ENCODE data around the gene CUEDC2. TPM values are rescaled to one million over a fixed set of nuclear protein-coding genes. Genes with fewer than 3 reads are reported as not detected.
"Not testable (repeated sequence)": the region's sequence is repeated elsewhere in the genome, so short reads cannot be mapped to it uniquely, and the experiment has no call there.

CUEDC2 gene
- total RNA-seq, 1 donor = 16.0 TPM

DNA sequence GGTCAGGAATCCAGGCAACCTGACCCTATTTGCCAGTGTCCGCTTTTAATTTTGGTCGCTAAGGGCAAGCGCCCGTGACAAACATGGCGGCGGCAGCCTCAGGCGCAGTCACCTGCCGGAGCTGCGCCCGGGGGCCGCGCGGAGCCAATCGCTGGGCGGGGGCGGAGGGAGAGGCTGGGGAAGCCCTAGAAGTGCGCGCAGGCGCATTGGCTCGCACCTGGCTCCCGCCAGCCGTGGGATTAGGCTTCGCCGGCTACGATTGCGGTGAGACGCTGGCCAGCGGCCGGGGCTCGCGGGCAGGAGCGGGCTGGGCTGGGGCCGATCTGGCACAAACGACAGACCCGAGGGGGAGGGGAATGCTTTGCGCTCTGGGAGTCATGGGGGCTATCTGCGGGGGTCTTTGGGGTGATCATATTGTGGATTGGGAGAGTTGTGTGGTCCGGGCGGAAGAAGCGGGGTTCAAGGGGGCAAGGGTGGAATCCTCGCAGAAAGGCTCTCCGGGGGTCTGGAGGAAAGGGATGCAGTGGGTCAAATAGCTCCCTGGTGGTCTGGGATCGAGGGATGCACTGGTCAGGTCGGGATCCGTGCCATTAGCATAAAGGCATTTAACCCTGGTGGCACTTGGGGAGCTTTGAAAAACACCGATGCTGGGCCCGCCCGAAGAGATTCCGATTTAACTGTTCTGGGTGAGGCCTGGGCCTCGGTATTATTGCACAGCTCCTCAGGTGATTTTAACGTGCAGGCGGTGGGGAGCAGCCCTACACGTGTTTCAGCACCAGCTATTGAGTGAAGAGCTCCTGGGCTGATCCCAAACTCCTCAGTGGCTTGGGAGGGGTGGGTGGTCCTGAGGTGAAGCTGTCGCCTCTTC is 29.0 kb upstream of the CUEDC2 start:
- no peaks in the 10 kb centered on the region for H3K9me3 ChIP-seq (ENCODE audit: low read depth, low read length)
- no peaks in the 10 kb centered on the region for H3K27me3 ChIP-seq (ENCODE audit: insufficient read depth, low read length)
- H3K4me3 ChIP-seq (ENCODE audit: low read length) = peak overlapping the region; percentile 47
- peaks cover 36% of the 10 kb centered on the region for H3K4me1 ChIP-seq (ENCODE audit: insufficient read depth, low read length)

DNA sequence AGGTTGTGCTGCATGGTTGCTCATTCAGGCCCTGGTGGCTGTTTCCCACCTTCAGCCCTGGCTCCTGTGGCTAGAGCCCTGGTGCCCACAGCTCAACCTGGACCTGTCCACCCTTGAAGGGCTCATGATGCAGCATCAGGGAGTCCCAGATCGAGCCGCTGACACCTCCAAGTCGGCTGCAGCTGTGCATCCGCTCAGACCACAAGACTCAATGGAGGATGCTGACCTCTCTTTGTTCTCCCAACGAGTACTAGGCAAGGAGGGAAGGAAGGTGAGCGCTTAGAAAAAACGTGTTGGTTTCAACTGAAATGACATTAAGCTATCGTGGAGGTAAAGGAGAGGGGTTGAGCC is 28.4 kb upstream of the CUEDC2 start:
- Histone ChIP-seq H3K4me1 (ENCODE audit: insufficient read depth, low read length) (peaks cover 42% of the 10 kb centered on the region), H3K4me3 (ENCODE audit: low read length) (peak overlapping the region; percentile 47), H3K27me3 (ENCODE audit: insufficient read depth, low read length) (no peaks in the 10 kb centered on the region), H3K9me3 (ENCODE audit: low read depth, low read length) (no peaks in the 10 kb centered on the region)

DNA sequence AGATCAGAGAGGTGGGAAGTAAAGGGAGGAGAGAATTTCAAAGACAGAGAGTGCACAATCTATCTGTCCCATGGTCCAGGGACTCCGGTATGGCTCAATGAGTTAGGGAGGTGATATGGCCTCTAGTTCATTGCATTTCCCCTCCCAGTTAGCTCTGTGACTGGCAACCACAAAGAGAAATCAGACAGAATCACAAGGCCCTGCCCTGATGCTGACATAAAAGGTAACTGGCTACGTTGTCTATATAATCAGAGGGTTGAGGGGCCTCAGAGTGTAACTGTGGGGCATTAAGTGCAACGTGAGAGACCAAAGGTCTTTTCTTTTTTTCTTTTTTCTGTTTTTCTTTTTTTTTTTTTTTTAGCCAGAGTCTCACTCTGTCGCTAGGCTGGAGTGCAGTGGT is 26.3 kb upstream of the CUEDC2 start:
- peaks cover 64% of the 10 kb centered on the region for H3K4me1 ChIP-seq (ENCODE audit: insufficient read depth, low read length)

DNA sequence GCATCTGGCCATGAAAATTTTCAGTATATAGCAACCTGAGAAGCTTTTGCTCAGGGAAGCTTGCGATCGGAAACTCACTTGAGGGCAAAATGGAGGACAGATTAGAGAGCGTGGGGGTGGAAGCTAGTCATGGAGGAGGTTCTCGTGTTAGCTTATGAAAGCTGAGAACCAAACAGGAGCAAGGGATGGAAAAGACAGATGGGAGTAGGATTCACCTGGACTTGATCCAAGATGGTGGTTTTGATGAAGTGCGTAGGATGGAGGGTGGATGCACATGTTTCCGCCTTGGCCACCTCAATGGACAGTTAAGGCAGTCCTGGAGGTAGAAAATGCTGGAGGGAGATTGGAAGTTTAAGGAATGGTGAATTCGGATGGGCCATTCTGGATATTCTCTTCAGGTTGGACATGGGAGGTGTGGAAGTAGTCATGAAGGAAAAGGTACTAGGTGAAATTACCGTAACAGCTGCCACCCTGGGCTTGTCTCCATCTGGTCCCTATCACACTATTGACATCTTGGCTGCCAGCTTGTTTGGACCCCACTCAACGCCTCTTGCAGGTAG is 25.3 kb upstream of the CUEDC2 start:
- Histone ChIP-seq H3K4me1 (ENCODE audit: insufficient read depth, low read length) (peaks cover 64% of the 10 kb centered on the region), H3K27me3 (ENCODE audit: insufficient read depth, low read length) (no peaks in the 10 kb centered on the region), H3K9me3 (ENCODE audit: low read depth, low read length) (no peaks in the 10 kb centered on the region), H3K4me3 (ENCODE audit: low read length) (no peak overlapping the region)

More for the DNA sequence above, 26.3 kb upstream of the CUEDC2 start:
- H3K4me3 ChIP-seq (ENCODE audit: low read length) = no peak overlapping the region
- no peaks in the 10 kb centered on the region for H3K9me3 ChIP-seq (ENCODE audit: low read depth, low read length)
- H3K27me3 ChIP-seq (ENCODE audit: insufficient read depth, low read length) = no peaks in the 10 kb centered on the region

DNA sequence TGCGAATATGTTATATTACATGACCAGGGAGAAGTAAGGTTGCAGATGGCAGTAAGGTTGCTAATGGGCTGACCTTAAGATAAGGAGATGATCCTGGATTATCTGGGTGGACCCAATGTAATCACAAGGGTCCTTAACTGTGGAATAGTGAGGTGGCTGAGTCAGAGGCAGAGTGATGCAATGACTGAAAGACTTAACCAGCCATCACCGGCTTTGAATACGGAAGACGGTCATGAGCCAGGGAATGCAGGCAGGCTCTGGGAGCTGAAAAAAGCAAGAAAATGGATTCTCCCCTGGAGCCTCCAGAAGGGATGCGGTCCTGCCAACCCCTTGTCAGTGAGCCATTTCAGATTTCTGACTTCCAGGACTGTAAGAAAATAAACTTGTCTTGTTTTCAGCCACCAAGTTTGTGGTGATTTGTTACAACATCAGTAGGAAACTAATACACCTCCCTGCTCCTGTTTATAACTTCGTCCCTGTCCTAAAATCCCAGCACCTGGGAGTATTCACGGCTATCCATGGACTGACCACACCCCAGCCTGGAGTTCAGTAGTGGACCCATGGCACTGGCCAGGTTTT is 23.6 kb upstream of the CUEDC2 start:
- Histone ChIP-seq H3K9me3 (ENCODE audit: low read depth, low read length) (no peaks in the 10 kb centered on the region), H3K4me3 (ENCODE audit: low read length) (no peak overlapping the region), H3K4me1 (ENCODE audit: insufficient read depth, low read length) (peaks cover 66% of the 10 kb centered on the region), H3K27me3 (ENCODE audit: insufficient read depth, low read length) (no peaks in the 10 kb centered on the region)

DNA sequence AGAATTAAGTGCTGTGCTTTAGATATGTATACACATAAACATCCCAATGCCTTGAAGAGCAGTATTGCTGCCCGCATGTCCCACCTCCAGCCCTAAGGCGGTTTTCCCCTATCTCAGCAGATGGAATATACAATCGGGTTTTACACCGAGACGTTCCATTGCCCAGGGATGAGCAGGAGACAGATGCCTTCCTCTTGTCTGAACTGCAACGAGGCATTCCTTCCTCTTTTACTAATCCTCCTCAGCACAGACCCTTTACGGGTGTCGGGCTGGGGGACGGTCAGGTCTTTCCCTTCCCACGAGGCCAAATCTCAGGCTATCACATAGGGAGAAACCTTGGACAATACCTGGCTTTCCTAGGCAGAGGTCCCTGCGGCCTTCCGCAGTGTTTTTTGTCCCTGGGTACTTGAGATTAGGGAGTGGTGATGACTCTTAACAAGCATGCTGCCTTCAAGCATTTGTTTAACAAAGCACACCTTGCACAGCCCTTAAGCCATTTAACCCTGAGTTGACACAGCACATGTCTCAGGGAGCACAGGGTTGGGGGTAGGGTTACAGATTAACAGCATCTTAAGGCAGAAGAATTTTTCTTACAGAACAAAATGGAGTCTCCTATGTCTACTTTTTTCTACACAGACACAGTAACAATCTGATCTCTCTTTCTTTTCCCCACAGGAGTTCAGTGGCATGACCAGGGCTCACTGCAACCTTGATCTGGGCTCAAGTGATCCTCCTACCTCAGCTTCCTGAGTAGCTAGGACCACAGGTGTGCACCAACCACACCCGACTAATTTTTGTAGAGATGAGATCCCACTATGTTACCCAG is 22.5 kb upstream of the CUEDC2 start:
- H3K9me3 ChIP-seq (ENCODE audit: low read depth, low read length); H3K27me3 ChIP-seq (ENCODE audit: insufficient read depth, low read length); H3K4me3 ChIP-seq (ENCODE audit: low read length): not testable (repeated sequence)
- H3K4me1 ChIP-seq (ENCODE audit: insufficient read depth, low read length) = peaks cover 66% of the 10 kb centered on the region

DNA sequence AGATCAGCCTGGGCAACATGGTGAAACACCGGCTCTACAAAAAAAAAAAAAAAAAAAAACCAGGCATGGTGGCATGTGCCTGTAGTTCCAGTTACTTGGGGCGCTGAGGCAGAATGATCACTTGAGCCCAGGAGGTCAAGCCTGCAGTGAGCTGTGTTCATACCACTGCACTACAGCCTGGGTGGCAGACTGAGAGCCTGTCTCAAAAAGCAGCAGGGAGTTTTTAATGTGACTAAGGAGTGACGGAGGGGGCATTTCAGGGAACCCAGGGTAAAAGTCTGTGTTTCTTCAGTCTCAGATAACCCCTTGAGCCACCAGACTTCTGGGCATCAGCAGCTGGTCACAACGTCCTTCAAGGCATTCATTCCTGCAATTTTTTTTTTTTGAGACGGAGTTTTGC is 21.1 kb upstream of the CUEDC2 start:
- H3K4me3 ChIP-seq (ENCODE audit: low read length) = no peak overlapping the region
- no peaks in the 10 kb centered on the region for H3K9me3 ChIP-seq (ENCODE audit: low read depth, low read length)
- H3K4me1 ChIP-seq (ENCODE audit: insufficient read depth, low read length) = peaks cover 75% of the 10 kb centered on the region
- no peaks in the 10 kb centered on the region for H3K27me3 ChIP-seq (ENCODE audit: insufficient read depth, low read length)

DNA sequence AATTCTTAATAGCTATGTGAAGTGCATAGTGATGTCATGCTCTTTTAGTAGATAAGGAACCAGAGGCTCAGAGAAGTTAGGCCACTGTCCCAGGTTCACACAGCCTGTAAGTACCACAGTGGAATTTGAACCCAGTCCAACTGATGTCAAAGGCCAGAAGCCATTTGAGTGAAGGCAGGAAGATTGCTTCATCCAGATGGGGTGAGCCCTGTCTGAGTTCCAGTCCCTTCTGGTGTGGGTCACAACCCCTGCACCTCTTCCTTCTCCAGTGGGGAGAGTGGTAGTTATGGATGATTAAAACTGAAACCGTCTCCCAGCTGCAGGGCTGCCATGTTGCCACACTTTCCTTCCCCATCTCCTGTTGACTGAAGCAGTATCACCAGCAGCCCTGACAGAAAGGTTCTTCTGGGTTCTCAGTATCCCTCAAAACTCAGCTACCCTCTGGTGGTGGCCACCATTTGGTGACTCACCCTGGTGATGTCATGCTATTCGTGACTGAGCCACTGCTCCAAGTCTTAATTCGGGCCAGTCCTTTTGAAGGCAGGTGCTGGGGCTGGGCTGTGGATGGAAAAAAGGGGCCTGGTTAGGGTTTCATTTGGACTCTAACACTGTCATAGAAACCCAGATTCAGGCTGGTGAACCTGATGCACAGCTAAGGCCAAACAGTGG is 20.4 kb upstream of the CUEDC2 start:
- peaks cover 75% of the 10 kb centered on the region for H3K4me1 ChIP-seq (ENCODE audit: insufficient read depth, low read length)
- no peaks in the 10 kb centered on the region for H3K27me3 ChIP-seq (ENCODE audit: insufficient read depth, low read length)
- no peak overlapping the region for H3K4me3 ChIP-seq (ENCODE audit: low read length)
- H3K9me3 ChIP-seq (ENCODE audit: low read depth, low read length) = no peaks in the 10 kb centered on the region

DNA sequence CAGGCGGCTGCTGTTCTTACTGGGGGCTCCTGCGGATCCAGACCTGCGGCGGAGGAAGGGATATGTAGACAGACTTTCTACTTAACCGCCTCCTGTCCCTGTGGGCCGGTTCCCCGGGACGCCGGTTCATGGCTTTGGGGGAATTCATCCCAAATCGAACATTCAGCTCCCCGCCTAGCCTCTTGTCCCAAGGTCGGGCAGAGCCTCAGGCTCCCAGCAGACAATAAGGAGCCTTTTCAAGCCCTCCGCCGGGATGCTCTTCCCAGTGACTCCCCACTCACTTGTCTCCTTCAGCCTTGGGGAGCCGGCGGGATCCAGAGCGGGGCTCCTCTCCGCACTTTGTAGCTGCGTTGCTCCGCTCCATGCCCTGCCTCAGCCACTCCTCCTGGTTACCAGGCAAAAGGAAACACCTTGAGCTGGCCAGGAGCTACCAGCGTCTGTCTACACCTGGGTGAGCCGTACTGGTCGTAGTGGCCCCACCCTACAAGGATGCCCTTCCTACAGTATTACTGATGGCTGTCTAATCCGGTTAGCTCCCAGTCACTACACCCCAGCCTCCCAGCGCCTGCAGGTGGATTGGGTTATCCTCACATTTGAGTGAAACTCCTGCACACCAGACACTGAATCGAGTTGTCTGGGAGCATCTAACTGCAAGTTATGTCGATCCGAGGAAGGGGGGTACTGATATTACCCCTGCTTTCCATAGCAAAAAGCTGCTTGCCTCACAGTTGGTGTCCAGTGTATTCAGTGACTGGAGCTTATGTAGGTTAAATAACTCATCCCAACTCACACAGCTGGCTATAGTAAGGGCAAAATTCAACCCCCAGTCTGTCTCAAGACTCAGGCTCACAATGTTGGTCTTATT is 19.0 kb upstream of the CUEDC2 start, which contains the start of gene C10orf95:
Gene C10orf95 (minus strand): TSS at position 439 of the 865 bp plus-strand sequence. CDS start 450 bp downstream, outside the sequence.
- no peaks in the 10 kb centered on the region for H3K27me3 ChIP-seq (ENCODE audit: insufficient read depth, low read length)
- H3K4me3 ChIP-seq (ENCODE audit: low read length) = peak within 1 kb of the TSS; percentile 78
- no peaks in the 10 kb centered on the region for H3K9me3 ChIP-seq (ENCODE audit: low read depth, low read length)
- H3K4me1 ChIP-seq (ENCODE audit: insufficient read depth, low read length) = peaks cover 66% of the 10 kb centered on the region

DNA sequence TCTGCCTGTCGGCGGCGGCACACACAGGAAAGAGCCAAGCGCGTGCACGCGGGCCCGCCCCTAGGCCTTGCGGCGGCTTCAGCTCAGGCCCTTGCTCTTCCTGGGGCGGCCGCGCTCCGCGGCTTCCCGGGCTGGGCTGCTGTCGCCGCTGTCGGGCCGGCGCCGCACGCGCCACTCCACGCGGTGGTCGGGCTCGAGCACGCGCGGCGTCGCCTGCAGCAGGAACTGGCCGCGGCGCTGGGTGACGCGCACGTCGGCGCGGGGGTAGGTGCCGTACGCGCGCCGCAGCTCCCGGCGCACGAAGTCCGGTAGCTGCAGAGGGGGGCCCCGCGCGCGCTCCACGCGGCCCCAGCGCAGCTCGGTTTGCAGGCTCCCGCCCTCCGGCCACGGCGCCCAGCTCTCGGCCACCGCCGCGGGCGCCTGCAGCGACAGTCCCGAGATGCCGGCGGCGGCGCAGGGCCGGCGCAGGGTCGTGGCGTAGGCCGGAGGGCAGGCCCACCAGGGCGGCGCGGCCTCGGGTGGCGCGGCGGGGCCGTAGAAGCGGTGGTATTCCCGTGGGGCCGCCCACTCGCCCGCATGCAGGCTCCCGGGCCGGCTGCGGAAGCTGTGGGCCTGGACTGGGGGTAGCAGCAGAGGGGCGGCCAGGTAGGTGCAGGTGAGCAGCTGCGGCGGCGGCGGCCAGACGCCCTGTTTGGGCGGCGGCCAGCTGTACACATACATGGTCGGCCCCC is 18.2 kb upstream of the CUEDC2 start:
- Histone ChIP-seq H3K4me1 (ENCODE audit: insufficient read depth, low read length) (peaks cover 58% of the 10 kb centered on the region), H3K27me3 (ENCODE audit: insufficient read depth, low read length) (no peaks in the 10 kb centered on the region), H3K4me3 (ENCODE audit: low read length) (peak overlapping the region; percentile 78), H3K9me3 (ENCODE audit: low read depth, low read length) (no peaks in the 10 kb centered on the region)

DNA sequence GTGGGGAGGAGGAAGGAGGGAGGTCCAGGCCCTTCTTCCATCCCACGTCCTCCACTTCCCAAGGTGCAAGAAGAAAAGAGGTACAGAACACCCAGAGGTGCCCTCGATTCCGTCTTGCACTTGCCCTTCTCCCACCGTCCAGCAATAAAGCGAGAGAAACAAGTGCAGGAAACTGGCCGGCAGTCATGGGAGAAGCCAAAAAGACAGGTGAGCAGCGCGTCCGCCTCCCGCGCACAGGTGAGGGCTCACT is 17.7 kb upstream of the CUEDC2 start:
- no peaks in the 10 kb centered on the region for H3K27me3 ChIP-seq (ENCODE audit: insufficient read depth, low read length)
- no peaks in the 10 kb centered on the region for H3K9me3 ChIP-seq (ENCODE audit: low read depth, low read length)
- peak overlapping the region; percentile 78 for H3K4me3 ChIP-seq (ENCODE audit: low read length)
- peaks cover 54% of the 10 kb centered on the region for H3K4me1 ChIP-seq (ENCODE audit: insufficient read depth, low read length)

DNA sequence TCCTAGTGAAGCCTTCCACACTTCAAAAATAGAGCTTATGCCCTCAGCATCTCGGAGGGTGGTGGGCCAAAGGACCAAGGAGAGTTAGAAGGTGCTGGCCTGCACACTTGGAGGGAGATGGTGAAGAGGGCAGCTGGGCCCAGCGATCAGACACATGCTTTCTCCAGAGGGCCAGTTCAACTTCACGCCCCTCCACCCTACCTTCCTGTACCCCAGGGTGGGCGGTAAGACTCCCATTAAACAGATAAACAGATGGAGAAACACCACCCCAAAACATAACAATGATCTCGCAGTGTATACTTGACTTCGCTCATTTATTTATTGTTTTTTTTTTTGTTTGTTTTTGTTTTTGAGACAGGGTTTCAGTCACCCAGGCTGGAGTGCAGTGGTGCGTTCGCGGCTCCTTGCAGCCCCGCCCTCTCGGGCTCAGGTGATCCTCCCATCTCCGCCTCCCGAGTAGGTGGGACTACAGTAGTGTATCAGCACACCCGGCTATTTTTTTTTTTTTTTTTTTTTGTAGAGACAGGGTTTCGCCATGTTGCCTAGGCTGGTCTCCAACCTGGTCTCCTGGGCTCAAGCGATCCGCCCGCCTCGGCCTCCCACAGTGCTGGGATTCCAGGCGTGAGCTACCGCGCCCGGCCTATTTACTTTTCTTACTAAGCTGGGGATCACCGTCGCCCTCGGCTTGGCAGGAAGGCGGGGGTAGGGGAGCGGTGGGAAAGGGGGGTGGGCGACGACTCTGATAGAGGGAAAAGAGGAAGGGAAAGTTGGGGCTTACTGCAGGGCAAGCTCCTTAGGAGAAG is 17.1 kb upstream of the CUEDC2 start:
- Histone ChIP-seq H3K4me3 (ENCODE audit: low read length) (peak overlapping the region; percentile 78), H3K4me1 (ENCODE audit: insufficient read depth, low read length) (peaks cover 48% of the 10 kb centered on the region), H3K9me3 (ENCODE audit: low read depth, low read length) (no peaks in the 10 kb centered on the region), H3K27me3 (ENCODE audit: insufficient read depth, low read length) (no peaks in the 10 kb centered on the region)

DNA sequence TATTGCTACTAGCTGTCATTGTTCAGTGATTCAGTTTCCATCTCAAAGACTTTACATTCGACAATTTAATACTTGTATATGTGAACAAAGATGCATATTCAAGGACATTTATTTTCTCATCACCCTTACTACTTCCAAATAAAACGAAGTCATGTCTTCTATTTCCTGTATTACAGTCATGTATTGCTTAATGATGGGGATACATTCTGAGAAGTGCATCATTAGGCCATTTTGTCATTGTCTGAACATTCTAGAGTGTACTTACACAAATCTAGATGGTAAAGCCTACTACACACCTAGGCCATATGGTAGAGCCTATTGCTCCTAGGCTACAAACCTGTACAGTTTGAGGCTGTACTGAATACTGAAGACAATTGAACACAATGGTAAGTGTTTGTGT is 12.5 kb upstream of the CUEDC2 start:
- no peak overlapping the region for H3K4me3 ChIP-seq (ENCODE audit: low read length)
- H3K9me3 ChIP-seq (ENCODE audit: low read depth, low read length) = no peaks in the 10 kb centered on the region
- H3K4me1 ChIP-seq (ENCODE audit: insufficient read depth, low read length) = peaks cover 9% of the 10 kb centered on the region

More for the DNA sequence above, 12.5 kb upstream of the CUEDC2 start:
- no peaks in the 10 kb centered on the region for H3K27me3 ChIP-seq (ENCODE audit: insufficient read depth, low read length)
